WI38 (cell line): ENCODE data around the gene NLRP13.
"Not testable (repeated sequence)": the region's sequence is repeated elsewhere in the genome, so short reads cannot be mapped to it uniquely, and the experiment has no call there.

ENCODE experiments used
- H3K4me3 ChIP-seq: 2 replicates; pipeline ENCODE4 v1.5.1; 2011; ENCODE audit warnings: low read depth, mild to moderate bottlenecking, control low read depth, low read length
- CTCF ChIP-seq: IDR thresholded peaks from 2 replicates; pipeline ENCODE4 v1.5.1; 2012; ENCODE audit warnings: low read depth, mild to moderate bottlenecking, control low read depth, low read length

The NLRP13 gene

GRCh38 chr19:55931936-55932386 lies at the start of gene NLRP13:
NLRP13 (minus strand) TSS chr19:55932336; CDS start chr19:55932311, 25 bp downstream.
- TF ChIP-seq CTCF = no peak
- no peak within 1 kb of the TSS for H3K4me3 ChIP-seq

- TF ChIP-seq CTCF = no peak
- H3K4me3 ChIP-seq = no peak overlapping the region
Observed at GRCh38 chr19:55980415-55980814, 48.3 kb upstream of the NLRP13 start.

- TF ChIP-seq CTCF = no peak
- H3K4me3 ChIP-seq = no peak overlapping the region
Observed at GRCh38 chr19:55973982-55974381, 41.8 kb upstream of the NLRP13 start.

GRCh38 chr19:55962186-55962585 lies 30.1 kb upstream of the NLRP13 start:
- no peak for TF ChIP-seq CTCF

GRCh38 chr19:55959996-55960675 lies 28.0 kb upstream of the NLRP13 start:
- no peak overlapping the region for H3K4me3 ChIP-seq
- no peak for TF ChIP-seq CTCF

More at GRCh38 chr19:55962186-55962585, 30.1 kb upstream of the NLRP13 start:
- no peak overlapping the region for H3K4me3 ChIP-seq

GRCh38 chr19:55958356-55958755 lies 26.2 kb upstream of the NLRP13 start:
- no peak for TF ChIP-seq CTCF
- no peak overlapping the region for H3K4me3 ChIP-seq

- TF ChIP-seq CTCF = no peak
- H3K4me3 ChIP-seq = no peak overlapping the region
Observed at GRCh38 chr19:55956431-55956830, 24.3 kb upstream of the NLRP13 start.

- not testable (repeated sequence) for H3K4me3 ChIP-seq
Observed at GRCh38 chr19:55950566-55950965, 18.4 kb upstream of the NLRP13 start.
